NK-92 (cell line): ENCODE measurements around the gene CIT.
A peak's percentile ranks its signal among the peaks of the same experiment; 100 is the strongest.
"Not testable (repeated sequence)": the region's sequence is repeated elsewhere in the genome, so short reads cannot be mapped to it uniquely, and the experiment has no call there.

Experiments used
- DNase-seq: peaks from one replicate; lab custom pipeline; 2025; ENCODE audit not compliant: unreplicated experiment; lab: John Stamatoyannopoulos, UW

Gene CIT

GRCh38 chr12:119876761-119877638 lies at the start of gene CIT:
TSS of gene CIT (minus strand) at chr12:119877320. CDS start at chr12:119876168, 1,152 bp downstream.
- DNase-seq, result peak; percentile 40

DNA sequence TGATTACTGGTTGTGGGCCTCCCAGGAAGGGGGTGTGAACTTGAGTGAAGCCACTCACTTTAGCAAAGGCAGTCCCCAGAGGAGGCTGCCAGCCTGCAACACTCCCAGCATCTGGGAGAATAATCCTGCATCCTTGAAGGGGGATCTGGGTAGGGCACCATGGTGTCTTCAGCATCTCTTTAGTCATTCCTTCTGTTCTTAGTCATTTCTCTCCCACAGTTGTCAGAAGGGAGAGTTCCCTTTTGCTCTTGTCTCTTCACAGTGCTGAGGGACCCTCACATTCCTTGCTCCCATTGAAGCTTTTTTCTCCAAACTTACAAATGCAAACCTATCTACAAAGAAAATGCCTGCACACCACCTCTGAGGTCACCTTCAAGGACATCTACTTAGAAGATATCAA lies 48.1 kb upstream of the CIT start:
- DNase-seq, result no peak

- no peak for DNase-seq
Observed at GRCh38 chr12:119920064-119920463, 42.9 kb upstream of the CIT start.

DNA sequence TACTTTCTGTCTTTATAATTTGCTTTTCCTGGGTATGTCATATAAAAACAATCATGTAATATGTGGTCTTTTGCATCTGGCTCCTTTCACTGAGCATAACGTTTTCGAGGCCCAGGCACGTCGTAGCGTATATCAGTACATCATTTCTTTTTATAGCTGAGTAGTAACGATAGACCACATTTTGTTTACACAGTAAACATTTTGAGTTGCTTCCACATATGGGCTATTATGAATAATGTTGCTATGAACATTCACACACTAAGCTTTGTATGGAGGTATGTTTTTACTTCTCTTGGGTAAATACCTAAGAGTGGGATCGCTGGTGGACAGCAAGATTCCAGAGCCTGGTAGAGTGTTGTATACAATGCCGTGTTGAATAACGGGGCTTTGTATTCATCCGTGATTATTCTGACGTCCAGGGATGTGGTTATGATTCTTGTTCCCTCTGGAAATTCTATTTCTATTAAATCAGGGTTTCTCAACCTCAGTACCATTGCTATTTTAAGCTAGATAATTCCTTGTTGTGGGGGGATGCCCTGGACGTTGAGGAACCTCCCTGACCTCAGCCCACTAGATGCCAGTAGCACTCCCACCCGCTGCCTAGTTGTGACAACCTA lies 38.9 kb upstream of the CIT start:
- no peak for DNase-seq

DNA sequence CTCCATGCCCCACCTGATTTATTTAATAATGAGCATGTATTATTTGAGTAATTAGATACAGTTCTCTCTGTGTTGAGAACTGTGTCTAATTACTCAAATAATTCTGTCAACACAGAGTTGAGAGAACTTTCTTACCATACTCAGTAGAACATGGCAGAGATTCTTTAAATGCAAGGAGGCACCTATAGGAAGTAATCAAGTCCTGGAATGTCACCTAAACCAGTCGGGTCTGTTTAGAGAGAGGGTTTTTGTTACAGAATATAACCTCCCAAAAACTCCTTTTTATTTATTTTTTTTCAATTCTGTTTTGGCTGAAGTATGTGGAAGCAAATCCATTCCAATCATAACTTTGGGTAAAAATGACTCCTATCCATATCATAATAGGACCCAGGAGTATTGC lies 37.5 kb upstream of the CIT start:
- DNase-seq, result no peak

GRCh38 chr12:119913536-119914330 lies 36.6 kb upstream of the CIT start:
- no peak for DNase-seq

DNA sequence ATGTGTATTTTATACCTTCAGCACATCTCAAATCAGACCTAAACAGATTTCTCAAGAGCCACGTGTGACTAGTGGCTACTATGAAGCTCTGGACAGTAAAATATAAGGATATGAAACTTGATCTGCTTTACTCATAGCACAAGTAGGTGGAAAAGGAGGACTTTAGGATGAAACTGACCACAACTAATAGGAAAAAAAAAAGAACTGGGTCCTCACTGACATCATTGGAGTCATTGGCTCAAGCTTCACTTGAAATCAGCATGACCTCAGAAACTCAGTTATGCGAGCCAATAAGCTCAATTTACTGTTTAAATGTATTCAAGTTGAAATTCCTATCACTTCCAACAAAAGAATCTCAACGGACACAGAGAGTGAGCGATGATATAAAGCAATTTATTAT lies 34.1 kb upstream of the CIT start:
- DNase-seq, result no peak

DNA sequence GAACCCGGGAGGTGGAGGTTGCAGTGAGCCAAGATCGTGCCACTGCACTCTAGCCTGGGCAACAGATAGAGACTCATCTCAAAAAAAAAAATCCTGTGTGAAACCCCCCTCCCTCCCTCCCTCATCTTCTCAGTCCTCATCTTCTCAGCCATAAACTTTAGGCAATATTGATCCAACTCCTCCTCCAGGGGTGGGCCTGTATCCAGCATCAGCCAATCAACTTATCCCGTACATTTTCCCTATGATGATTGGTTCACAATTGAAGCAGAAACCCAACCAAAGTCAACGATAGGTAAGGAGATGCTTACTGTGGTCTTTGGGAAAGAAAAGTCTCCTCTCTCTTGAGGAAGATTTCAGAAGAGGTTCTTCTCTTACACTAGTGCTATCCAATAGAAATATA lies 33.5 kb upstream of the CIT start:
- no peak for DNase-seq

DNA sequence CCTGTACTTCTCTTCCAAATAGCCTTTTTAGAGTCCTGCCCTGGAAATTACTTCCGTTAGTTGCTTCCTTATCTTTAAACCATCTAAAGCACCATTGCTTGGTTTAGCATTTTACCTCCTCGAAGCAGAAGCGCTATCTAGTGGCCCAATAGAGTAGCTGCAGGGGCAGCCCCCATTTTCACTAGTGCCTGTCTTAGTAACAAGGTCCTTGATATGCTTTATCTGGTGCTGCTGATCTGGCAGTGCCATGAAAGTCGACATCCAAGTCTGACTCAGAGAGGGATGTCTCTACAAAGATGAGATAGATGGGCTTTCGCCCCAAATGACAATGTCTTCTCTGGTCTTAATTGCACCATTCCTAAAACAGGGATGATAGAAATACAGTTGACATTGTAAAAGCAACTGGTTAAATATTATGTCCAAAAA lies 25.0 kb upstream of the CIT start:
- DNase-seq, result no peak

GRCh38 chr12:119901670-119902069 lies 24.6 kb upstream of the CIT start:
- DNase-seq, result no peak

DNA sequence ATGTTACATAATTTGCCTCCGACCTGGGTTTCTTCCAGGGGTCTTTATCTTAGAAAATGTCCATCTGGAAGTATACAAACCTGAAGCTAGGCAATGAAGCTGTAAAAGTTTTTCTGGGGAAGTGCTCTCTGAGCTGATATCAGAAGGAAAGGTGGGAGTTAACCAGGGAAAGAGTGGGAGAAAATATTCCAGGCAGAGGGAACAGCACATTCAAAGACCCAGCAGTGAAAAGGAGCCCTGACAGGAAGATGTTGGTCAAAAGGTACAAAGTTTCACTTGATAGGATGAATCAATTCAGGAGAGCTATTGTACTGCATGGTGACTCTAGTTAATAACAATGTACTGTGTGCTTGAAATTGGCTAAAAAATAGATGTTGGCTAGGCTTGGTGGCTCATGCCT lies 17.8 kb upstream of the CIT start:
- DNase-seq, result no peak

DNA sequence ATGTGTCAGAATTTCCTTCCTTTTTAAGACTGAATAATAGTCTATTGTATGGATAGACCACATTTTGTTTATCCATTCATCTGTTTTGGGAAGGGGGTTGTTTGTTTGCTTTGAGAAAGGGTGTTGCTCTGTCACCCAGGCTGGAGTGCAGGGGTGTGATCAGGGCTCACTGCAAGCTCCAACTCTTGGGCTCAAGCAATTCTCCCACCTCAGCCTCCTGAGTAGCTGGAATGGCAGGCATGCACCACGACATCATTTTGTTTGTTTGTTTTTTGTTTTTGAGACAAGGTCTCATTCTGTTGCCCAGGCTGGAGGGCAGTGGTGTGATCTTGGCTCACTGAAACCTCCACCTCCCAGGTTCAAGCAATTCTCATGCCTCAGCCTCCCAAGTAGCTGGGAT lies 15.5 kb upstream of the CIT start:
- DNase-seq, result not testable (repeated sequence)

GRCh38 chr12:119885549-119885948 lies 8.4 kb upstream of the CIT start:
- no peak for DNase-seq

DNA sequence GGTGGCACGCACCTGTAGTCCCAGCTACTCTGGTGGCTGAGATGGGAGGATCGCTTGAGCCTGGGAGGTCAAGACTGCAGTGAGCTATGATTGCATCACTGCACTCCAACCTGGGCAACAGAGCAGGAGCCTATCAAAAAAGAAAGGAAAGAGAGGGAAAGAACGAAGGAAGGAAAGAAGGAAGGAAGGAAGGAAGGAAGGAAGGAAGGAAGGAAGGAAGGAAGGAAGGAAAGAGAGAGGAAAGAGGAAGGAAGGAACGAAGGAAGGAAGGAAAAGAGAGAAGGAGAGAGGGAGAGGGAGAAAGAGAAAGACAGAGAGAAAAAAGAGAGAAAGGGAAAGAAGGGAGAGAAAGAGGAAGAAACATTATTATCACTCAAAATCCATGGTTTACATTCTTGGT lies 6.7 kb upstream of the CIT start:
- not testable (repeated sequence) for DNase-seq

DNA sequence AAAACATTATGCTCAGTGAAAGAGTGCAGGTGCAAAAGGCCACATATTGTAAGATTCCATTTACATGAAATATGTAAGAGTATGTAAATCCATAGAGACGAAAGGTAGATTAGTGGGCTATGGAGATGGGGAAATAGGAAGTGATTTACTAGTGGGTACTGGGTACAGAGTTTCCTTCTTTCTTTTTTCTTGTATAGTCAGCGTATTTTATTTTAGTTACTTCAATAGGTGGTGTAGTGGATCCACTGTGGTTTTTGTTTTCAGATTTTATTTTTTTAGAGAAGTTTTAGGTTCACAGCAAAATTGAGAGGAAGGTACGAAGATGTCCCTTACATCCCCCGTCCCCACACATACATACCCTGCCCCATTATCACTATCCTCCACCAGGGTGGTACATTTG lies 6.1 kb upstream of the CIT start:
- DNase-seq, result no peak

DNA sequence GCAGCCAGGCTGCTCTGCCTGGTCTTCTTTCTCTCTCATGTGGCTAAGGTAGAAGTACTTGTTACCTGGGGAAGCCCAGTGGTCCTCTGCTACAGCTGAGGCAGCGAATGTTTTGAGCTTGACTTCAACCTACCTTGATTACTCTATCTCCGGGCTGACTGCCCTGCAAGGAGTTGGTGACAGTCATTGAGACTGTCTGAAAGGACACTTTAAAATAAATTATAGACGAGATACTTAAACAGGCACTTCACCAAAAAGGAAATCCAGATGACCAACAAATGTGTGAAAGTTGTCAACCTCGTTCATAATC lies 474 bp upstream of the CIT start:
- DNase-seq, result no peak

- no peak for DNase-seq
Observed at GRCh38 chr12:119870457-119870856, 6.7 kb downstream of the CIT start.

GRCh38 chr12:119869720-119870119 lies 7.4 kb downstream of the CIT start:
- DNase-seq, result no peak

DNA sequence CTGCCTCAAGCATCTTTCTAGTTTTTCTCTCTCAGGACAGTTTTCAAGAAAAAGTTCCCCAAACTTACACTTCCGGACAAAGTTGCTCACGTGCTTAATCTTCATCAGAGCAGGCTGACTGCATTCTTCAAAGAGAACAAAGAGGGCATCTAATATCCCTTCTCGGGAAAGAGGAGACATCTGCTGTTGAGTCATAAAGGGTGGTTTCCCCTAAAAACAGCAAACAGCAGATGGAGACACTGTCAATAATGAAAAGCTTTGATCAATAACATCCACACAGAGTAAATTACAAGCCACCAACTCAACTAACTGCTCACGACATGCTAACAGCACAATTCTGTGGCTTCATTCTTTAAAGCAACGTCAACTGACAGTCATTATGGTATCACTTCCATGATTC lies 8.1 kb downstream of the CIT start:
- no peak for DNase-seq

GRCh38 chr12:119864591-119864990 lies 12.5 kb downstream of the CIT start:
- DNase-seq, result no peak

GRCh38 chr12:119859241-119859640 lies 17.9 kb downstream of the CIT start:
- no peak for DNase-seq

- DNase-seq, result no peak
Observed at GRCh38 chr12:119857041-119857591, 20.0 kb downstream of the CIT start.
